Activated CD8-positive, alpha-beta memory T cell treated with anti-CD3 and anti-CD28 coated beads, Interleukin-2, amount 50 U/mL, for 1 hour (primary cell): Measurements from ENCODE around the gene RAB11FIP4.
A peak's percentile ranks its signal among the peaks of the same experiment; 100 is the strongest.

ENCODE experiments used
- DNase-seq: peaks from one replicate; pipeline ENCODE4 v3.0.0-alpha.2; 2020; ENCODE audit errors: extremely low read depth

RAB11FIP4 gene

GRCh38 chr17:31497994-31498826, 106.7 kb downstream of the RAB11FIP4 start:
- DNase-seq = no peak

- no peak for DNase-seq
These were observed 108.5 kb downstream of the RAB11FIP4 start for GRCh38 chr17:31499771-31500554.

- no peak for DNase-seq
These were observed 115.0 kb downstream of the RAB11FIP4 start for GRCh38 chr17:31506517-31506916.

DNA sequence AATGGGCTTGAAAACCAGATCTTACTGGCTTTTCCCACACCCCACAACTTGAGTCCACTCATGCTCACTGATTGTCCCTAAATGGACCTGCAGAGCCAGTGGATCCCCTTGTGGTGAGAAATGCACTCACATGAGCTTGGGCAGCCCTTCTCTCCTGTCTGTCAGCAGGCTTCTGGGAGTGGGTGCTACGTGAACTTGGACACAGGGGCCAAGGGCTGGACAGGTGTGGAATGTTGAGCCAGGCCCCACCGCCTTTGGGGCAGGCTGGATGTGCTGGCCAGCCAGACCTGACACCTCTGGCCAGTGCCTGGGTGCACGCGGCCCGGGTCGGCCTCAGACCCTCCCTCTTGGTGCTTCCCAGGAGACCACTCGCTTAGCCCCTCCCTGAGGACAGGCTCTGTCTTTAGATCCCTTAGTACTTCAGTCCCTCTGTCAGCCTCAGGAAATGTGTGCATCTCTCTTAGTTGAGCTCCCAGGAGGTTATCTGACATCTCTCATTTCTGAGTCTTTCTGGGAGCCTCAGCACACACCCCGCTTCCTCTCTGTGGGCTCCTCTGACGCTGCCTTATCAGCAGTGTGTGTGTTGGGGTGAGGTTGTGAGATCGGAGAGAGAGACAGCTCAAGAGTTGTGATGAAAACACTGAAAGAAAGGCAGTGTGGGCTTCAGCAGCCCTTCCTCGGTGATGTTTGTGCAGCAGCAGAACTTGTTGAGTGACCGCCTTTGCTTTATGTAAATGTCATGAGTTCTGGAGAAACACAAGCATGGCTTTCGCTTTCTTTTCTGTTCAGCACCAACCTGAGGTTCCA, 117.0 kb downstream of the RAB11FIP4 start:
- peak; percentile 47 for DNase-seq

DNA sequence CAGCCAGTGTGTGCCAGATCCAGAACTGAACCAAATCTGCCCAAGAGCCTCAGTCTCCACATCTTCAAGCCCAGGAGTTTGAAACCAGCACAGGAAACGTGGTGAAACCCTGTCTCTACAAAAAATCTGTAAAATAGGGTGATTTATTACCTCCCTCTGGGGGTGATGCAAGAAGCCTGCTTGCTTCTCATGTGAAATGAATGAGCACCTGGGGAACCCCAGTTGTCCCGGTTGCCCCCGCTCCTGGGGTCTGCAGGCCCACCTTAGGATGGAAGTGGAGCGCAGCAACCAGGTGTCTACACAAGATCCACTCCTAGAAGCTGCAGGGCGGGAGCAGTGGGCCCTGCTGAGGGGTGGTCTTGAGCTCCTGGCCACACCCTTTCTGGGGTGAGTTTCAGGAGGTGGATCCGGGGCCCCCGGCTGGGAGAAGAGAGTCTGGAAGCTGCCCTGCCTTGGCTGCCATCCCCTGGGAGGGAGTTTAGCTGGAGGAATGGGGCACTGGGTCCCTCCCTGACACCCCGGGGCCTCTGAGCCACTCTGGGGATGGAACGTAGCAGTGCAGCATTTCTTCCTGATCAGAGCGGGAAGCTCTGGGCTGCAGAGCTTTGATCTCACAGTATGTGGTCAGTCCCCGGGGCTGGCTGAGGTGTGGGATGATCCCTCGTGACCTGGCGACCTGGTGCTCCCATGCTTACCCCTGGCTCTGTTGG, 117.8 kb downstream of the RAB11FIP4 start:
- DNase-seq = no peak

DNA sequence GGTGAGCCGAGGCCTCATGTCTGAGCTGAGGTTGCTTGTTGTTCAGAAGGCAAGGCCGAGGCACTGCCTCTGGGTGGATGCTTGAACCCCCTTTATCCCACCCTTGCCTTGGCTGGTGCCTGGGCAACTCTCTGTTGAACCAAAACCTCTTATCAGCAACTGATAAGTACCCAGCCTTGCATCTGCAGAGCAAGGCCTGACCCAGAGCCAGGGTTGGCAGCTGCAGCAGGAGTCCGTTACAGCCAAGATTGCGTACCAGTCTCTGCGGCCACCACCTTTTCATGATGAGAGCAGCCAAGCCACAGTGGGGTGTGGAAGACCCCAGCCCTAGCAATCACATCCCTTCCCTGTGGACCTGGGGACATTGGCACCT, 118.3 kb downstream of the RAB11FIP4 start:
- no peak for DNase-seq

- no peak for DNase-seq
These were observed 119.1 kb downstream of the RAB11FIP4 start for GRCh38 chr17:31510308-31511194.

- DNase-seq = no peak
These were observed 119.7 kb downstream of the RAB11FIP4 start for GRCh38 chr17:31511195-31511578.

- no peak for DNase-seq
These were observed 120.1 kb downstream of the RAB11FIP4 start for GRCh38 chr17:31511580-31511979.

- DNase-seq = no peak
These were observed 120.7 kb downstream of the RAB11FIP4 start for GRCh38 chr17:31512104-31512740.

DNA sequence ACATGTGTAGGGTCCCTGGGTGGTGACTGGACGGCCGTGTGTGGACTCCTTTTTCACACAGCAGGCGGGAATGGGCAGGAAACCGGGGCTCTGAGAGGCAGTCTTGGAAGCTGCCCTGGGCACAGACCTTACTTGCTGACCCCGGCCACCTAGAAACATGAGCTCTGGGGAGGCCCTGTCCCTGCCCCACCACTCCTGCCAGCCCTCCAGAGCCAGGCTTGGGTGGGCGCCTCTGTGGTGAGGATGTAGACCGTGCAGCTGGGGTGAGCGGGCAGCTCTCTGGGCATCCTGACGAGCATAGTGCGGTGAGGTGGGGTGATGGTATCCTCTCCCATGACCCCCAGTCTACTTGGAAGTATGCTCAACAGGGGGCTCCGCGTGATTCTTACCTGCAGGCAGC, 121.3 kb downstream of the RAB11FIP4 start:
- no peak for DNase-seq

GRCh38 chr17:31513731-31514427, 122.4 kb downstream of the RAB11FIP4 start:
- no peak for DNase-seq

- no peak for DNase-seq
These were observed 123.8 kb downstream of the RAB11FIP4 start for GRCh38 chr17:31515267-31515666.

- no peak for DNase-seq
These were observed 126.0 kb downstream of the RAB11FIP4 start for GRCh38 chr17:31517524-31517923.

DNA sequence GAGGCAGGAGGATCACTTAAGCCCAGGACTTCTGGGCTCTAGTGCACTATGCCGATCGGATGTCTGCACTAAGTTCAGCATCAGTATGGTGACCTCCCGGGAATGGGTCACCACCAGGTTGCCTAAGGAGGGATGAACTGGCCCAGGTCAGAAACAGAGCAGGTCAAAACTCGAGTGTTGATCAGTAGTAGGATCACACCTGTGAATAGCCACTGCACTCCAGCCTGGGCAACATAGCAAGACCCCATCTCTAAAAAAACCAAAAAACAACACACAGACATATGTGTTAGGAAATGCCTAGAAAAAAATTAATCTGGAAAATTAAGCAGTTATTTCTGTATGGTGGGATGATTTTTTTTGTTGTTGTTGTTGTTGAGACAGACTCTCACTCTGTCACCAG, 127.0 kb downstream of the RAB11FIP4 start:
- no peak for DNase-seq

DNA sequence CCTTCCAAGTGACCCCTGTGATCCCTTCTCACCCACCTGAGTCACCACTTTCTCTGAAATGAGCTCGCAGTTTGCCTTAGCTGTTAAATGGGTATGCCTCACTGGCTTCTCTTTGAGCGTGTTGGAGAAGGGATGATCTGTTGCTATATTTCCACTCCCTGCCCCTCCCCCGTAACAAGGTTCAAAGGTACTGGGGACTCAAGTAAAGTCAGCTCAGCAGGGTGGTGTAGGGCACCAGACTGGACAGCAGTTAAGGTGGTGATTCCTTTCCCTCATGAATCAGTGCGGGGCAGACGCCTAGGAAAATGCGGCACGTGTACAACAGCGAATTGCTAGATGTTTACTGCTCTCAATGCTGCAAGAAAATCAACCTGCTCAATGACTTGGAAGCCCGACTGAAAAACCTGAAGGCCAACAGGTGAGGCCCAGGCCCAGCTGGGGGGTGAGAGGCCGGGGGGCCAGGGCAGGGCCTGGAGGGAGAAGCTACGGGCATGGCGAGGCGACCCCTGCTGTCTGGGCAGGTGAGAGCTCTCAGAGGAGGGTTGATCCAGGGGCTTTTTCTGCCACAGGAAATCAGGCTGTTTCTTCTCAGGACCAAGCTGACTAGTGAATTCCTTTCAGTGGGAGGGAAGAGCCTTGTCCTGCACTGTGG, 130.3 kb downstream of the RAB11FIP4 start:
- DNase-seq = no peak

DNA sequence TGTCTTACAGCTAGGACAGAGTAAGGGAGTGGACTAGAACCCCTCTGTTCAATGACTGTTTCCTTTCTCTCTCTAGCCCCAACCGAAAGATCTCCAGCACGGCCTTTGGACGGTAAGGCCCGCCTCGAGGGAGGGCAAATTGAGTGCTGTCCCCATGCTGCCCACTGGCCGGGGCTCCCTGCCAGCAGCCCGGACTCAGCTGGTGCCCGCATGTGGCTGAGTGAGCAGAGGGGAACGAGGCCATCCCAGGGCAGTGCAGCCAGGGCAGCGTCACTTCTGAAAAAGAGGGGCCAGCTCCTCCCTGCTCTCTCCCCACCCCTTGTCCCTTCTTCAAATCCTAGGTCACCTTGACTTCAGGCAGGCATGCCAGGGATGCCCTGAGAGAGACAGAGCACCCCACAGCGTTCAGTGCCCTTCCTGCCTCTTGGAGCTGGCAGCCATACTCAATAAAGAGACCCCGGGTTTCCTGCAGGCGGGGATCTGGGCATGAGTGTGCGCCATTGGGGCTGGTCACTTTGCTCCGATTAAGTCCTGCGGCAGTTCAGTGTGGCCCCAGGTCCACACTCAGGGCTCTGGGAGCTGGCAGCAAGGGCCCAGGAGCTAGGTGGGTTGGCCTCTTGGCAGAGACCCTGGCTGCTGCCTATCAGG, 130.9 kb downstream of the RAB11FIP4 start:
- DNase-seq = no peak

- DNase-seq = no peak
These were observed 131.6 kb downstream of the RAB11FIP4 start for GRCh38 chr17:31522987-31523495.
